PFSK-1 (cell line): ENCODE results near the gene KRTAP5-1.

ENCODE experiments used
- FOXP2 ChIP-seq: optimal IDR thresholded peaks from 2 replicates; pipeline ENCODE3; 2011; ENCODE audit warnings: borderline replicate concordance, control low read depth, inconsistent platforms; ENCODE audit not compliant: insufficient read depth; ENCODE audit errors: extremely low read length, extremely low read depth
- POLR2AphosphoS5 ChIP-seq: IDR thresholded peaks from 2 replicates; pipeline ENCODE4 v1.6.1; 2012; ENCODE audit warnings: low read depth, mild to moderate bottlenecking, control low read depth, low read length, moderate library complexity
- REST ChIP-seq, 2 experiments: IDR thresholded peaks; 2 replicates each; pipeline versions ENCODE4 v1.6.1 to v1.8.0; 2011 to 2012; ENCODE audit warnings: low read depth in 2 of 2, low read length in 2 of 2, control low read depth in 1 of 2, inconsistent platforms in 1 of 2, mild to moderate bottlenecking in 1 of 2, moderate library complexity in 1 of 2; ENCODE audit not compliant: insufficient read depth in 1 of 2
- SIN3A ChIP-seq: IDR thresholded peaks from 2 replicates; pipeline ENCODE4 v1.6.1; 2012; ENCODE audit warnings: mild to moderate bottlenecking, low read length, moderate library complexity, borderline replicate concordance; ENCODE audit not compliant: insufficient read depth
- TAF1 ChIP-seq: IDR thresholded peaks from 2 replicates; pipeline ENCODE4 v1.6.1; 2012; ENCODE audit warnings: low read length, control low read depth, borderline replicate concordance; ENCODE audit not compliant: insufficient read depth

Gene KRTAP5-1

DNA sequence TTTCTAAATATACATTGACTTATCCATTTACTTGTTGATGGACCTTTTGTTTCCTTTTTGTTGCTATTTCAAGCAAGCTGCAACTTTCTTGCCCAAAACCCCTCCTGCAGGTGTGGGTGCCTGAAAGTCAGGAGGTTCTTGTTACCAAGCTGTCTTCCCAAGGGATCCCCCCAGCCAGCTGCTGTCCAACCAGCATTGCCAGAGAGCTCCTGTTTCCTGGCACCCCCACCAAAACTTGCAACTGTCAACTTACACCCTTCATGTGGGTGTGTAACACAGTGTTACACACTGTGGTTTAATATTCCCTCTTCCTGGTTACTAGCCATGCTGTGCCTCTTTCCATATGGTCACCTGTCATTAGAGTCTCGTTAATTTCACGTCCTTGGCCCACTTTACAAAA, 1.6 kb upstream of the KRTAP5-1 start:
- no peak for TF ChIP-seq TAF1
- TF ChIP-seq FOXP2: no peak

DNA sequence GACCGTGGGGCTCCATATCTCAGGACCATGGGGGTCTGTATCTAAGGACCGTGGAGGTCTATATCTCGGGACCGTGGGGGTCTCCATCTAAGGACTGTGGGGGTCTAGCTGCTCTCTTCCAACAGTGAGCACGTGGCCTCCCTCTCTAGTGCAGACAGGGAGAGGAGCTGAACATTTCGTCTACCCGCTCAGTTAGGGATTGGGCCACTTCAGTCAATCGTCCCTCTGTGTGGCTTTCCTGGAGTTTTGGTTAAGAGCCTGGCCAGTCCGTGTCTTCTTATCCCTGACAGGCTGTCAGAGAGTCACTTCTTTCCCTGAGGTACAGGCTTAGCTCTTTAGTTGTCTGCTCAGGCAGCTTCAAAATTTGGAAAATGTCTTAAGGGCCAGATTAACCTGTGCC, 3.1 kb downstream of the KRTAP5-1 start:
- TF ChIP-seq POLR2AphosphoS5 (no peak), SIN3A (no peak), REST (IDR thresholded peaks at IDR 0.05; ENCODE audit: insufficient read depth in 1 of 2, low read depth in 2 of 2, low read length in 2 of 2) (no peak), TAF1 (no peak), FOXP2 (no peak)

- TF ChIP-seq TAF1 (no peak), REST (IDR thresholded peaks at IDR 0.05; ENCODE audit: insufficient read depth in 1 of 2, low read depth in 2 of 2, low read length in 2 of 2) (no peak), POLR2AphosphoS5 (no peak), SIN3A (no peak), FOXP2 (no peak)
Measured at GRCh38 chr11:1576825-1577224, 8.3 kb downstream of the KRTAP5-1 start.

DNA sequence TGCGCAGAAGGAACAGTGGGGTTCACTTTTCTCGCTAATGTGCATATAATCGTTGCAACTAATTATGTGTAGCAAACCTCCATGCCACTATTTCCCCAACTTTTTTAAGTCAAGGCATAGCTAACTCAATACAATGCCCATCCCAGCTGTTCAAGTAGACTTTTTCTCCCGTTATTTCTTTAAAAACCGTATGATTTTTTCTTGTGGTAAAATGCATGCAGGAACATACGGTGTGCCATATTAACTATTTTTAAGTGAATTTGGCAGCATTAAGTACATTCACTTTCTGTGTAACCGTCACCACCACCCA, 10.2 kb downstream of the KRTAP5-1 start:
- TF ChIP-seq FOXP2 (no peak), TAF1 (no peak), REST (IDR thresholded peaks at IDR 0.05; ENCODE audit: insufficient read depth in 1 of 2, low read depth in 2 of 2, low read length in 2 of 2) (no peak), SIN3A (no peak), POLR2AphosphoS5 (no peak)

DNA sequence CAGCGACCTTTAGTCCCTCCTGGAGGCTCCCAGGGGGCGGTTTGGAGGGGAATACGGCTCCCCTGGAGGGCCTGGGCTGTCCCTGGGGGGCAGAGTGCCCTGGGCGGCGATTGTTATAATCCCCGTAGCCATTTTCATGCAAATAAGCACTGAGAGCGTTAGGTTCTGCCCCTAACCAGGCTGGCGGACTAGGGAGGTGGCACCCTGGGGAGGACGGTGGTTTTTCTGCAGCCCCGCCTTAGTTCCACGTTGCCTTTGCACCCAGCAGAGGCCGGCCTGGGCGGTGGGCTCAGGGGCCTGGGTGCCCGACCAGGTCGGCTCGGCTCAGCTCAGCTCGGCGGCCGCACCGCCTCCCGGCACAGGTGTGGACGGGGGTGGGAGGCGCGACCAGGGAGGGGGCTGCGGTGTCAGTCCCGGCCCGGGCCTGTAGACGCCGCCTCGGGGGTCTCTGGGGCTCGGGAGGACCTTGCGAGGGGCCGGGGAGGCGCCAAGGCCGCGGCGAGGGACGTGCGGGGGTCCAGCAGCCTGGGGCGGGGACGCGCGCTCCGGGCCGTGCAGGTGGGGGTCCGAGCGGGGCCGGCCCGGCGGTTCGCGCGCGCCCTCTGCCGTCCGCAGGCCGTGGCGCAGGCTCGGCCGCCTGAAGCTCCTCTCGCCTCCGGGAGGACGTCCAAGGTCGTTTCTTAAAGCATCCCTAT, 10.7 kb downstream of the KRTAP5-1 start:
- no peak for TF ChIP-seq TAF1
- TF ChIP-seq REST (IDR thresholded peaks at IDR 0.05; ENCODE audit: insufficient read depth in 1 of 2, low read depth in 2 of 2, low read length in 2 of 2): no peak
- no peak for TF ChIP-seq POLR2AphosphoS5
- TF ChIP-seq FOXP2: peak; percentile 57
- TF ChIP-seq SIN3A: no peak

GRCh38 chr11:1573903-1574237, 11.2 kb downstream of the KRTAP5-1 start:
- TF ChIP-seq POLR2AphosphoS5 (no peak), FOXP2 (no peak), TAF1 (no peak), REST (IDR thresholded peaks at IDR 0.05; ENCODE audit: insufficient read depth in 1 of 2, low read depth in 2 of 2, low read length in 2 of 2) (no peak), SIN3A (no peak)
